Hepatocyte (in vitro differentiated cells): ENCODE measurements around the gene BGN. TPM values are rescaled to one million over a fixed set of nuclear protein-coding genes. Genes with fewer than 3 reads are reported as not detected.
A peak's percentile ranks its signal among the peaks of the same experiment; 100 is the strongest.

Experiments
- DNase-seq: peaks from one replicate; pipeline ENCODE4 v3.0.0-alpha.2; 2016; ENCODE audit warnings: low spot score
- H2AFZ ChIP-seq: fragments of 200-600 bp; sonication (generic); 2 replicates; pipeline ENCODE4 v1.6.0; 2016; ENCODE audit warnings: antibody characterized with exemption, mild to moderate bottlenecking
- H3K27ac ChIP-seq: fragments of 200-600 bp; sonication (generic); 2 replicates; pipeline ENCODE4 v1.5.1; 2016; ENCODE audit warnings: mild to moderate bottlenecking
- H3K27me3 ChIP-seq: fragments of 200-600 bp; sonication (generic); 2 replicates; pipeline ENCODE4 v1.6.1; 2016
- H3K36me3 ChIP-seq: fragments of 200-600 bp; sonication (generic); replicated peaks from 2 replicates; pipeline ENCODE4 v1.5.1; 2016; ENCODE audit warnings: low read depth; ENCODE audit not compliant: insufficient read depth
- H3K4me1 ChIP-seq: fragments of 200-600 bp; sonication (generic); 2 replicates; pipeline ENCODE4 v1.5.1; 2016; ENCODE audit warnings: mild to moderate bottlenecking, moderate library complexity; ENCODE audit not compliant: insufficient read depth
- H3K4me2 ChIP-seq: fragments of 200-600 bp; sonication (generic); 2 replicates; pipeline ENCODE4 v1.6.0; 2016
- H3K4me3 ChIP-seq: fragments of 200-600 bp; sonication (generic); 2 replicates; pipeline ENCODE4 v1.5.1; 2016; ENCODE audit warnings: mild to moderate bottlenecking
- H3K79me2 ChIP-seq: fragments of 200-600 bp; sonication (generic); 2 replicates; pipeline ENCODE4 v1.6.0; 2017; ENCODE audit warnings: mild to moderate bottlenecking
- H3K9me2 ChIP-seq: fragments of 200-600 bp; sonication (generic); replicated peaks from 2 replicates; pipeline ENCODE4 v1.6.0; 2017; ENCODE audit warnings: mild to moderate bottlenecking; ENCODE audit not compliant: insufficient read depth
- H3K9me3 ChIP-seq: fragments of 200-600 bp; sonication (generic); 2 replicates; pipeline ENCODE4 v1.5.1; 2016; ENCODE audit warnings: low read depth, mild to moderate bottlenecking
- H4K20me1 ChIP-seq: fragments of 200-600 bp; sonication (generic); 2 replicates; pipeline ENCODE4 v1.6.0; 2016; ENCODE audit warnings: mild to moderate bottlenecking; ENCODE audit not compliant: insufficient read depth, poor library complexity, severe bottlenecking
- CTCF ChIP-seq: fragments of 200-600 bp; sonication (generic); IDR thresholded peaks from 2 replicates; pipeline ENCODE4 v1.5.1; 2016; ENCODE audit warnings: antibody characterized with exemption, mild to moderate bottlenecking; ENCODE audit not compliant: poor library complexity
- EZH2 ChIP-seq: fragments of 200-600 bp; sonication (generic); IDR thresholded peaks from 2 replicates; pipeline ENCODE4 v1.6.1; 2016; ENCODE audit warnings: antibody characterized with exemption, mild to moderate bottlenecking, borderline replicate concordance
- EZH2phosphoT487 ChIP-seq: fragments of 200-600 bp; sonication (generic); IDR thresholded peaks from one replicate; pipeline ENCODE4 v1.6.1; 2018; ENCODE audit warnings: antibody characterized with exemption, mild to moderate bottlenecking, low read depth, moderate library complexity; ENCODE audit not compliant: unreplicated experiment, severe bottlenecking
- WGBS: methylation state at CpG from one replicate; pipeline ENCODE4 v1.1.6; 2016; ENCODE audit warnings: low lambda C conversion rate; ENCODE audit errors: missing lambda C conversion rate; 5-methylcytosine and 5-hydroxymethylcytosine counted together
- polyA plus RNA-seq: library from polyadenylated mRNA; unstranded; fragments of >200 nt; fragmentation: Nextera tagmentation; extraction: Ambion mirVana; gene quantifications from 2 replicates; pipeline ENCODE4 v1.2.1, GENCODE V29; 2016
- total RNA-seq: library from RNA; depleted of rRNA; stranded (reverse); fragments of >200 nt; gene quantifications from 2 replicates; pipeline ENCODE4 v1.2.3, GENCODE V29; 2014

Gene BGN
- total and polyA plus RNA-seq, 2 experiments from 2014 or later = 14.5 to 27.5 TPM

GRCh38 chrX:153468008-153468580 lies 26.7 kb upstream of the BGN start:
- Histone ChIP-seq H3K4me2 (no peak overlapping the region), H3K79me2 (peaks cover 4% of the 10 kb centered on the region), H4K20me1 (no peaks in the 10 kb centered on the region), H3K4me1 (no peaks in the 10 kb centered on the region), H3K9me2 (no peaks in the 10 kb centered on the region), H2AFZ (no peak overlapping the region), H3K27me3 (no peaks in the 10 kb centered on the region), H3K36me3 (no peaks in the 10 kb centered on the region), H3K9me3 (no peaks in the 10 kb centered on the region), H3K27ac (no peak overlapping the region), H3K4me3 (no peak overlapping the region)
- 86% methylated on average over 12 of the region's 12 CpGs for WGBS
- TF ChIP-seq EZH2 (no peak), CTCF (no peak)
- DNase-seq = no peak

- no peaks in the 10 kb centered on the region for H3K9me2 ChIP-seq
- H3K9me3 ChIP-seq = no peaks in the 10 kb centered on the region
- DNase-seq = peak; percentile 38
- no peaks in the 10 kb centered on the region for H3K36me3 ChIP-seq
- H3K4me1 ChIP-seq = peaks cover under 1% of the 10 kb centered on the region
- H2AFZ ChIP-seq = peak overlapping the region; percentile 58
- H4K20me1 ChIP-seq = no peaks in the 10 kb centered on the region
- WGBS = 38% methylated on average over 23 of the region's 32 CpGs
- H3K4me2 ChIP-seq = peak overlapping the region; percentile 86
- no peaks in the 10 kb centered on the region for H3K27me3 ChIP-seq
- TF ChIP-seq EZH2 (no peak), CTCF (no peak), EZH2phosphoT487 (no peak)
- peak overlapping the region; percentile 35 for H3K4me3 ChIP-seq
- H3K27ac ChIP-seq = peak overlapping the region; percentile 36
- H3K79me2 ChIP-seq = peaks cover 4% of the 10 kb centered on the region
Measured at GRCh38 chrX:153469811-153470410, 24.9 kb upstream of the BGN start.

GRCh38 chrX:153470411-153471363 lies 24.1 kb upstream of the BGN start, which contains the start of gene HAUS7:
HAUS7 (minus strand) TSS chrX:153470576; CDS start chrX:153470557, 19 bp downstream.
- Histone ChIP-seq H3K4me2 (peak within 1 kb of the TSS; percentile 86), H2AFZ (peak within 1 kb of the TSS; percentile 58), H3K4me3 (peak within 1 kb of the TSS; percentile 35), H3K9me3 (no peaks in the 10 kb centered on the region), H3K36me3 (no peaks in the 10 kb centered on the region), H4K20me1 (no peaks in the 10 kb centered on the region), H3K79me2 (peaks cover 4% of the 10 kb centered on the region), H3K4me1 (peaks cover 7% of the 10 kb centered on the region), H3K27ac (peak within 1 kb of the TSS; percentile 57), H3K9me2 (no peaks in the 10 kb centered on the region), H3K27me3 (no peaks in the 10 kb centered on the region)
- TF ChIP-seq CTCF (peak; percentile 70), EZH2phosphoT487 (no peak)
- WGBS = 64% methylated on average over 28 of the region's 70 CpGs
- DNase-seq = peak; percentile 91
